Stimulated activated CD4-positive, alpha-beta T cell treated with anti-CD3 and anti-CD28 coated beads, TNF-alpha, amount 100 ng/mL, for 1 hour (primary cell): ENCODE data around the gene RALGAPA1.
"Not testable (repeated sequence)": the region's sequence is repeated elsewhere in the genome, so short reads cannot be mapped to it uniquely, and the experiment has no call there.

Experiments
- DNase-seq, 3 donors: peaks; one replicate each; pipeline ENCODE4 v3.0.0-alpha.2; 2020; ENCODE audit warnings: low read depth in 3 of 3, low spot score in 1 of 3

RALGAPA1 gene

DNA sequence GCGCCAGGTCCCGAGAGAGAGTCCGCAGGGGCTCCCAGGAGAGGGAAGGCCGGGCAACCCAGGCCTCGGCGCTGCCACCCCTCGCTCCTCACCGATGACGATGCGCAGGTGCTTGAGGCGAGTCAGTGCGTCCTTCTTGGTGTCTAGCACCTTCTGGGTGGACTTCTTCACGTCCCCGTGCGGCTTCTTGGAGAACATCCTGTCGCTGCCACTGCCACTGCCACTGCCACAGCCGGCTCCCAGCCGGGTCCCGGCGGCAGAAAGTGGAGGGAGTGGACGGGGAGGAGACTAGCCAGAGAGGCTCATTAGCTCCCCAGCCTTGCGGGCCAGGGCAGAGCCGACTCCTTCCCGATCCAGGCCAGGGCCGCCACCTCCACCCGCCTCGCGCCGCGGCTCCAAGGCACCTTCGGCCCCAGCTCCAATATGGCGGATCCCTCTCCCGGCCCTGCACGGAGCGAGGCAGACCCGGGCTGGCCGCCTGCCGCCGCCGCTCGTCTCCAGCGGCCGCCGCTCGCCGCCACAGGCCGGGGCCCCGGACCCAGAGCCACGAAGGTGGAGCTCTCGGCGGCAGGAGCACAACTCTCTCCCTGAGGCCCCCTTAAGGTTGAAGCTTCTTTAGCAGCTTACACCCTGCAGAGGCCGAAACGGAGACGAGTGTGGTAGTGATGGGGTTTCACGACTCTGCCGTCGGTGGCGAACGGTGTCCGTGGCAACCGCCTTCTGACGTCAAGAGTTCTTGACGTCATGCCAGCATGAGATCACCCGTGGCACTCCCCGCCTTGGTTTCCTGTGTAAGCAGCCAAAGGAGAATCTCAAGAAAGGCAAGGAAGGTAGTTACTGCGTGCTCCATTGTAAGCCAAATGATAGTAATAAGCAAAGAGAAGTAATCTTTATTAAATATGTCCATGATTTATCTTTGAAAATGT is at the start of gene RALGAPA1:
Gene RALGAPA1 (minus strand): TSS at position 658 of the 926 bp plus-strand sequence. CDS start 460 bp downstream, at position 198.
- DNase-seq: peak; percentile 80 to 84 (median 83)

- DNase-seq: no peak
Observed at GRCh38 chr14:35858521-35859209, 49.6 kb upstream of the RALGAPA1 start.

DNA sequence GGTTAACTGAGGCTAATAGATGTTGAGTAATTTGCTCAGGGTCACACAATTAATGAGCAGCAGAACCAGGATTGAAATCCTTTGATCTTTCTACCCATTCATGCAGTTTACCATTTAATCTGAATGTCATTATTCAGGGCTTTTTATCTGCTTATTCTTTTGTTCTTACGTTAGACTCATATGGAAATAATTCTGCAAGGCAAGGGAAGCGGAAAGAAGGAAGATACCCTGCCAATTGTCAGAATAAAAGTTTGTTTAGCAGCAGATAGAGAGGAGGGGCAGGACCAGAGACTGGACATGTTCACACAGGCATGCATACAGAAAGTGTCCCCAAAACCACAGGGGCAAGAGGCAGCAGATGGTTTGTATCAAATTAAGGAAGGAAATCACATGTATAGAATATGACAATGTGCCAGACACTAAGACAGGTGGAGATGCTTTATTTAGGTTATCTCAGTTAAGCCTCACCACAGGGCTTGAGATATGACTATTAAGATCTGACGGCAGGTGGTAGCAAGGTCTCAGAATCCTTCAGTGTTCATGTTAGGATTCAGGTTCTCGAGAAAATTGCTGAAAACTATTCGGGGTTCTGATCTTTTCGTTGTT is 46.9 kb upstream of the RALGAPA1 start:
- DNase-seq: no peak

- DNase-seq: no peak
Observed at GRCh38 chr14:35854696-35855270, 45.7 kb upstream of the RALGAPA1 start.

- DNase-seq: no peak
Observed at GRCh38 chr14:35853225-35853624, 44.1 kb upstream of the RALGAPA1 start.

GRCh38 chr14:35851823-35852222 is 42.7 kb upstream of the RALGAPA1 start:
- no peak for DNase-seq

GRCh38 chr14:35849122-35849521 is 40.0 kb upstream of the RALGAPA1 start:
- no peak for DNase-seq

- DNase-seq: no peak
Observed at GRCh38 chr14:35847636-35848035, 38.5 kb upstream of the RALGAPA1 start.

GRCh38 chr14:35844494-35844893 is 35.4 kb upstream of the RALGAPA1 start:
- no peak for DNase-seq

GRCh38 chr14:35842245-35842644 is 33.1 kb upstream of the RALGAPA1 start:
- DNase-seq: not testable (repeated sequence)

GRCh38 chr14:35841704-35842103 is 32.6 kb upstream of the RALGAPA1 start:
- not testable (repeated sequence) for DNase-seq

- DNase-seq: no peak
Observed at GRCh38 chr14:35835208-35835982, 26.3 kb upstream of the RALGAPA1 start.

- no peak for DNase-seq
Observed at GRCh38 chr14:35829449-35829848, 20.4 kb upstream of the RALGAPA1 start.

GRCh38 chr14:35827678-35828472 is 18.8 kb upstream of the RALGAPA1 start:
- DNase-seq: no peak

DNA sequence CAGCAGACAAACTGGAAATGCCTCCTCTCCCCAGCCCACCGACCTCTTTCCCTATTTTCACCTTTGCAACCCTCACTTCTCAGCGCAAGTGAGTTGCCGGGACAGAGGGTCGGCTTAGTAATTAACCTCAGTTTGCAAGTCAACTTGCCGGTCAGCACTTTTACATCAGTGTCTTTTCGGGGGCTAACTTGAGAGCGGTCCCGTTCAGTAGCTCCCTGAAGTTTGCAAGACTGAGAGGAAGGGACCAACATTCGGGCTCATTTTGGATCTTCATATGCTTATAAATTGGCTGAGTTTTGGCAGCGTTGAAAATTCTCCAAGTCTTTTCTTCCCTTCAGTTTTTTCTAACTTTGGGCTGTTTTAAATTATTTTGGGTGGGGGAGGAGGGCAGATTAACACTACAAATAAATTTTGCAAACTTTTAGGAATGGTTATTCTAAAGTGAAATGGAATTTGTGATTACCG is 17.9 kb upstream of the RALGAPA1 start:
- DNase-seq: no peak

- peak; percentile 84 to 91 (median 87) for DNase-seq
Observed at GRCh38 chr14:35826218-35826951, 17.3 kb upstream of the RALGAPA1 start, which contains the start of gene BRMS1L. BRMS1L (plus strand) TSS chr14:35826338; CDS start chr14:35826517, 179 bp downstream.

DNA sequence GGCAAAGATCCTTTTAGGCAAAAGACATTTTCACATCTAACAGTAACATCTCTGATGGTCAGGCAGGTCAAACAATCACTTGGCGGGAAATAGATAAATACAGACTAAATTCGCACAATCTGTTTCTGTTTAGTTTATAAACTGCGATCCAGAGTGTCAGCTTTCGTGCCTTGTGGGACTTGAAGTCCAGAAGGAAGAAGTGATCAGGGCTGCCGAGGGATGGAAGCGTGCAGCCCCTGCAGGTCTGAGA is 16.8 kb upstream of the RALGAPA1 start:
- no peak for DNase-seq

GRCh38 chr14:35824446-35825165 is 15.5 kb upstream of the RALGAPA1 start:
- not testable (repeated sequence) for DNase-seq
